Right ventricle myocardium superior (tissue), 1 donor: ENCODE measurements around the gene DIP2B. TPM values are rescaled to one million over a fixed set of nuclear protein-coding genes. Genes with fewer than 3 reads are reported as not detected.

Experiments used
- ATAC-seq: fragments of 200-7000 bp; cut with Tn5 transposase; one replicate; pipeline ENCODE4 v1.9.1; 2020; ENCODE audit warnings: mild to moderate bottlenecking; ENCODE audit not compliant: poor library complexity
- DNase-seq: peaks from one replicate; pipeline ENCODE4 v3.0.0-alpha.2; 2020
- intact Hi-C: fragments of 100-400 bp; cut with DNase I; formaldehyde crosslinking; loops from one replicate; pipeline ENCODE4 v1.11.2; 2022
- total RNA-seq: library from RNA; stranded (reverse); fragmentation: NEBNext Ultra II Directional; extraction: Animal tissue kit (Norgen Biotek cat#: 25700); gene quantifications from one replicate; pipeline ENCODE4 v1.2.1, GENCODE V29; 2021
- donor health status: DM: no; HTN: yes; CAD: no; lungs with severe emphysema.

Gene DIP2B
- total RNA-seq, 1 donor from 2014 or later, result 10.1 TPM

GRCh38 chr12:50620109-50620977 lies 115.6 kb downstream of the DIP2B start:
- peak; percentile 60 for ATAC-seq
- intact Hi-C loops, result no loop called here
- DNase-seq, result no peak

- ATAC-seq (no peak), DNase-seq (no peak)
- intact Hi-C loops, result no loop called here
Observed at GRCh38 chr12:50620978-50621360, 116.2 kb downstream of the DIP2B start.

GRCh38 chr12:50621399-50622300 lies 116.9 kb downstream of the DIP2B start:
- ATAC-seq (peak; percentile 58), DNase-seq (no peak)
- intact Hi-C loops, result no loop called here

GRCh38 chr12:50625029-50625925 lies 120.5 kb downstream of the DIP2B start:
- intact Hi-C loops, result no loop called here
- no peak for ATAC-seq
- no peak for DNase-seq

- ATAC-seq, result peak; percentile 31
Observed at GRCh38 chr12:50626026-50626425, 121.2 kb downstream of the DIP2B start.

GRCh38 chr12:50627491-50627890 lies 122.7 kb downstream of the DIP2B start:
- intact Hi-C loops, result no loop called here
- no peak for DNase-seq
- no peak for ATAC-seq

More at GRCh38 chr12:50626026-50626425, 121.2 kb downstream of the DIP2B start:
- intact Hi-C loops, result no loop called here
- no peak for DNase-seq

GRCh38 chr12:50628394-50628793 lies 123.6 kb downstream of the DIP2B start:
- intact Hi-C loops, result no loop called here
- ATAC-seq (no peak), DNase-seq (no peak)

GRCh38 chr12:50633955-50634354 lies 129.2 kb downstream of the DIP2B start:
- intact Hi-C loops, result loop anchor here (2.0 kb wide), 1 partner anchor 129 kb away; the partner anchor contains the start of gene DIP2B
- peak; percentile 15 for ATAC-seq

GRCh38 chr12:50634379-50634778 lies 129.6 kb downstream of the DIP2B start:
- DNase-seq (no peak), ATAC-seq (peak; percentile 42)
- intact Hi-C loops, result loop anchor here (2.0 kb wide), 1 partner anchor 130 kb away; the partner anchor contains the start of gene DIP2B

More at GRCh38 chr12:50633955-50634354, 129.2 kb downstream of the DIP2B start:
- DNase-seq, result no peak

GRCh38 chr12:50635364-50635763 lies 130.6 kb downstream of the DIP2B start:
- intact Hi-C loops, result loop anchor here (2.0 kb wide), 1 partner anchor 131 kb away; the partner anchor contains the start of gene DIP2B
- peak; percentile 84 for ATAC-seq
- peak; percentile 50 for DNase-seq

- ATAC-seq, result no peak
- no peak for DNase-seq
- intact Hi-C loops, result loop anchor here (2.0 kb wide), 1 partner anchor 131 kb away; the partner anchor contains the start of gene DIP2B
Observed at GRCh38 chr12:50635857-50636256, 131.1 kb downstream of the DIP2B start.

- intact Hi-C loops, result no loop called here
- DNase-seq, result no peak
- no peak for ATAC-seq
Observed at GRCh38 chr12:50636505-50636904, 131.7 kb downstream of the DIP2B start.

- intact Hi-C loops, result no loop called here
- peak; percentile 45 for ATAC-seq
- DNase-seq, result no peak
Observed at GRCh38 chr12:50637870-50638481, 133.2 kb downstream of the DIP2B start.

GRCh38 chr12:50638482-50638880 lies 133.7 kb downstream of the DIP2B start:
- DNase-seq (no peak), ATAC-seq (no peak)
- intact Hi-C loops, result no loop called here

GRCh38 chr12:50639721-50640120 lies 134.9 kb downstream of the DIP2B start:
- ATAC-seq (no peak), DNase-seq (no peak)
- intact Hi-C loops, result loop anchor here (10.0 kb wide), 1 partner anchor 85 kb away; no protein-coding TSS in a partner anchor

GRCh38 chr12:50640321-50640939 lies 135.6 kb downstream of the DIP2B start:
- ATAC-seq, result no peak
- no peak for DNase-seq
- intact Hi-C loops, result loop anchor here (10.0 kb wide), 1 partner anchor 84 kb away; no protein-coding TSS in a partner anchor

GRCh38 chr12:50641566-50641965 lies 136.8 kb downstream of the DIP2B start:
- DNase-seq, result no peak
- intact Hi-C loops, result loop anchor here (10.0 kb wide), 1 partner anchor 83 kb away; no protein-coding TSS in a partner anchor
- no peak for ATAC-seq
